ENCODE data around the gene OR2V2.
A peak's percentile ranks its signal among the peaks of the same experiment; 100 is the strongest.

- TF ChIP-seq CTCF (IDR thresholded peaks at IDR 0.05; ENCODE audit: poor library complexity, severe bottlenecking): peak; percentile 83
- no peak for TF ChIP-seq POLR2AphosphoS5 (IDR thresholded peaks at IDR 0.05)
- TF ChIP-seq TAF1 (IDR thresholded peaks at IDR 0.05; ENCODE audit: low read depth): no peak
- no peak for TF ChIP-seq EZH2 (IDR thresholded peaks at IDR 0.05; ENCODE audit: borderline replicate concordance, insufficient read depth, low read length, poor library complexity, severe bottlenecking)
- TF ChIP-seq SMC3 (conservative IDR thresholded peaks at IDR 0.05; ENCODE audit: poor library complexity): peak; percentile 75
- no peak for TF ChIP-seq MXI1 (conservative IDR thresholded peaks at IDR 0.05; ENCODE audit: poor library complexity, severe bottlenecking)
Observed at GRCh38 chr5:181159286-181160151, 12.1 kb downstream of the OR2V2 start.
